Measurements from ENCODE around the gene MAVS.

MAVS gene

GRCh38 chr20:3916364-3916763, 69.7 kb downstream of the MAVS start:
- DNase-seq, result no peak

- DNase-seq, result no peak
These were observed 72.7 kb downstream of the MAVS start for GRCh38 chr20:3919352-3919751.

- DNase-seq, result no peak
These were observed 75.8 kb downstream of the MAVS start for GRCh38 chr20:3922223-3922982.

- no peak for DNase-seq
These were observed 76.3 kb downstream of the MAVS start for GRCh38 chr20:3922983-3923339.

GRCh38 chr20:3923818-3924217, 77.2 kb downstream of the MAVS start:
- no peak for DNase-seq

- no peak for DNase-seq
These were observed 77.9 kb downstream of the MAVS start for GRCh38 chr20:3924304-3925112.

- no peak for DNase-seq
These were observed 78.6 kb downstream of the MAVS start for GRCh38 chr20:3925113-3925695.
